Measurements from ENCODE around the gene PIGM. TPM values are rescaled to one million over a fixed set of nuclear protein-coding genes. Genes with fewer than 3 reads are reported as not detected.
"Not testable (repeated sequence)": the region's sequence is repeated elsewhere in the genome, so short reads cannot be mapped to it uniquely, and the experiment has no call there.

The PIGM gene
- total RNA-seq, 2 donors from 2014 or later = 5.5 to 6.3 TPM

DNA sequence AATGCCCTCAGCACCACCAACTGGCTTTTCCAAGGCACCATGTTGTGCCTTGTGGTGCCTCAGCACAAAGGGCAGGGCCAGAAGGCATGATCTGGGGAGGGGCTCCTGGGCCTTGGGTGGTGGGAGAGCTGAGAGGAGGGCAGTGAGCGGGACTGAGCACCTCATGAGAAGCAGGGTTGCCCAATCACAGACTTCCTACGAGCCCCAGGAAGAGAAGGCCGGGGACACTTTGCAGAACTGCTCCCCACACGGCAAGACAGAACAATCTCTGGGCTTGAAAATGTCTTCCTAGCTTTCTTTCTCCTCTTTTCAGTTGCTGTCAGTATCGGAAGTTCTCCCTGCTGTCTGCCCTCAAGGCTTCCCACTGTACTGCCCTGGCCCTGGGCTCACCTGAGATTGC lies 31.4 kb upstream of the PIGM start:
- DNase-seq (ENCODE audit: low spot score) = no peak
- intact Hi-C loops (cut with DNase I) = no loop called here

DNA sequence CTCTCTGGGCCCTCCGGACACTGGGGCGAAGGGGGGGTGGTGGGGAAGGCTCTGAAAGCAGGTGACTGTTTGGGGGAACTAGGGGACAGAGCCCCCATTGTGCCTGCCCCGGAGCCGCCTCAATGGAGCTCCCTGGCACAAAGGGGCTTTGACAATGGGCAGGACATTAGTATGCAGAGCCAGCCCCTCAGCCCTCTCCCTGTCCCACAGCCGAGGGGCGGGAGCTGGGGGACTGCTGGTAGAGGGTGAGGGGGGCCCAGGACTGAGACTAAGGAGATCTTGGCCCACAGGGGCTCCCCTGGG lies 30.4 kb upstream of the PIGM start:
- intact Hi-C loops (cut with DNase I) = no loop called here
- no peak for DNase-seq (ENCODE audit: low spot score)

- intact Hi-C loops (cut with DNase I) = no loop called here
- DNase-seq (ENCODE audit: low spot score) = no peak
Observed at GRCh38 chr1:160061369-160062229, 29.8 kb upstream of the PIGM start.

GRCh38 chr1:160058087-160058486 lies 26.3 kb upstream of the PIGM start:
- no peak for DNase-seq (ENCODE audit: low spot score)
- intact Hi-C loops (cut with DNase I) = no loop called here

- no peak for DNase-seq (ENCODE audit: low spot score)
- intact Hi-C loops (cut with DNase I) = no loop called here
Observed at GRCh38 chr1:160056648-160057169, 24.9 kb upstream of the PIGM start.

GRCh38 chr1:160053548-160054365 lies 22.0 kb upstream of the PIGM start:
- DNase-seq (ENCODE audit: low spot score) = no peak
- intact Hi-C loops (cut with DNase I) = no loop called here

GRCh38 chr1:160052936-160053335 lies 21.1 kb upstream of the PIGM start:
- intact Hi-C loops (cut with DNase I) = no loop called here
- DNase-seq (ENCODE audit: low spot score) = no peak

DNA sequence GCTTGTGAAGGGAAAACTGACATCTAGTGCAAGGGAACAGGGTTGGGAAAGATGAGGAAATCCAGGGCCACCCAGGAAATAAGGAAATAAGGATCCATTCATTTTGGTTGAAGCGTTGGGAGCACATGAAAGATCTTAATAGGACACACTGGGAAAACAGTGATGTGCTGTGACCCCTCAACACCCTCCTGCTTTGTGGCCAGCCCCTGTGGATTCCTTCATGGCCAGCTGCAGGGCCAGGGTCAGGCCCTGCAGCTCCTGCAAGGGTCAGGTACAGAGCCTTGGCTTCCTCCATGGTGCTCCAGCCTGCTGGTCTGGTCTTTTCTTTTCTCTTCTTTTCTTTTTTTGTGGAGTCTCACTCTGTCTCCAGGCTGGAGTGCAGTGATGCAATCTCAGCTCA lies 18.8 kb upstream of the PIGM start:
- intact Hi-C loops (cut with DNase I) = no loop called here
- DNase-seq (ENCODE audit: low spot score) = no peak

DNA sequence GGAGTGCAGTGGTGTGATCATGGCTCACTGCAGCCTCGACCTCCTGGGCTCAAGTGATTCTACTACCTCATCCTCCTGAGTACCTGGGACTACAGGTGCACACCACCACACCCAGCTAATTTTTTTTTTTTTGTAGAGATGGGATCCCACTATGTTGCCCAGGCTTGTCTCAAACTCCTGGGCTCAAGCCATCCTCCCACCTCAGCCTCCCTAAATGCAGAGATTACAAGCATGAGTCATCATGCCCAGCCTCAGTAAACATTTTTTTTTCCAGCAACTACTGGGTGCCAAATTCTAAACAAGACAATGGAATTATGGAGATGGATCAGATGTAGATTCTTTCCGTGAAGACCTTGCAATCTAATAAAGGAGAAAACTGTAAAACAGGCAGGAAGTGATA lies 18.4 kb upstream of the PIGM start:
- DNase-seq (ENCODE audit: low spot score); intact Hi-C loops (cut with DNase I): not testable (repeated sequence)

DNA sequence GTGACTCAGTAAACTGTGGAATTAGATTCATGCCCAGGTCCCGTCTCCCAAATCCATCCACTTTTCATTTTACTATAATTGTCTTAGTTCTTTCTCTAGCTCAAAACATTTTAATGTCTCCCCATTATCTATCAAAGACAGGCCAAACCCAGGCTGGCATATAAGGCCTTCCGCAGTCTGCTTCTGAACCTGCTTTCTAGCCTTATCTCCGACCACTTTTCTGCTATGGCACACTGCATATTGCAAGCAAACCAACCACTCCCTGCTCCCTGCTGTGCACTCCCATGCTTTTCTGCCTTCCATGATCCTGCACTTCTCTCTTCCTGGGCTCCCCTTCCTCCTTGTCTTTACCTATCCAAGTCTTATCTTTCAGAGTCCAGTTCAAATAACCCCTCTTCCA lies 17.3 kb upstream of the PIGM start:
- no peak for DNase-seq (ENCODE audit: low spot score)

GRCh38 chr1:160048335-160048734 lies 16.5 kb upstream of the PIGM start:
- no peak for DNase-seq (ENCODE audit: low spot score)
- intact Hi-C loops (cut with DNase I) = no loop called here

More for the DNA sequence above, 17.3 kb upstream of the PIGM start:
- intact Hi-C loops (cut with DNase I) = no loop called here

DNA sequence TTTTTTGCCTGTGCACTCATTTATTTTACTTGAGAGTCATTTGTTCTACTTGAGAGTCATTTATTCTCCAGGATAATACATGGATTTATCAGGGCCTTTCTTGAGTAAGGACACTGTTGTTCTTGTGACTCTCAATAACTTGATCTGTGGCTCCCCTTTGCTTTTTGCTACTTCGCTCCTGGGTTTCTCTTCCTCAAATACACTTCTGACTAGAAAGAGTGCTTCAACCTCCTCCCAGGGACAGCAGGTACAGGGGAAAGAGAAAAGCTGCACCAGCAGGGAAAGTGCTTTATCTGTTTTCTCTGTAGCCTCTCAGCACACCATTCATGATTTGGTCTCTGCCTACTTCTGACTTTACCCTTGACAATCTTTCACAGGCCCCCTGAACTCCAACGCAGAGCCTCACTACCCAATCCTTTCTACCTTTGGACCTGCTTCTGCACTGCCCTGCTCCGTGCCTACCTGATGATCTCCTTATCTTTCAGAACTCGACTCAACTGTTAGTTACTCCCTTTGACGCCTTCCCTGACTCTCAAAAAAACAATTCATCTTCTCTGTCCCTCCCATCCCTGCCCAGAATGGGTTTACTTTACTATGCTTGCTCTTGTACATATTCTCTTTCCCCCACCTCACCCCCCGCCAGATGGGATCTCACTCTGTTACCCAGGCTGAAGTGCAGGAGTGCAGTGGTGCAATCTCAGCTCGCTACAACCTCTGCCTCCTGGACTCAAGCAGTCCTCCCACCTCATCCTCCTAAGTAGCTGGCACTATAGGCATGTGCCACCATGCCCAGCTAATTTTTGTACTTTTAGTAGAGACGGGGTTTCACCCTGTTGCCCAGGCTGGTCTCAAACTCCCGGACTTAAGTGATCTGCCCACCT lies 15.6 kb upstream of the PIGM start:
- DNase-seq (ENCODE audit: low spot score) = no peak
- intact Hi-C loops (cut with DNase I) = no loop called here

DNA sequence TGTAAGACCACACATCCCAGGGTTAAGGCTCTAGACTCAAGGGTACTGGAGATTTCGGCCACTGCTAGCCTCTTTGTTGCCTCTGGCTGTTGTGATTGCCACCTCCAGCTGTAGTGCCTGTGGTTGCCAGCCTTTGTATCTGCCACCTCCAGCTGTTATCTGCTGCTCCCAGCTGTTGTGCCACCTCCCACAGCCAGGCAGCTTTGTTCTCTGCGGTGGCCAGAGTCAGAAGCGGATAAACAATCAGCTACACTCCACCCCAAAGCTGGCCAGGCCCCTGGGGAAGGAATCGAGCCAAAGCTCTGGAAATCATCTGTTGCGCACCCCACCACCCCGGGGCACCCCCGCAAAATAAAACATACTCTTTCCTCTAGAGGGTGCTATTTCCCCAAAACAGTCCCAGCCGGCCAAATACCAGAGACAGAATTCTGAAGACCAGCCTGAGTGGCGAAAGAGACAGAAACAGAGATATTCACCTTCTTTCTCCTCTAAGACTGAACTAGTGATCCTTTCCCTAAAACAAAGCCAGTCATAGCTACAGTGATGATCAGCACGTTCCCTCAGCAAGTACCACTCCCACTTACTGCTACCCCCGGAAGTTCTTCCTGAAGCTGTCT lies 14.8 kb upstream of the PIGM start:
- intact Hi-C loops (cut with DNase I) = no loop called here

DNA sequence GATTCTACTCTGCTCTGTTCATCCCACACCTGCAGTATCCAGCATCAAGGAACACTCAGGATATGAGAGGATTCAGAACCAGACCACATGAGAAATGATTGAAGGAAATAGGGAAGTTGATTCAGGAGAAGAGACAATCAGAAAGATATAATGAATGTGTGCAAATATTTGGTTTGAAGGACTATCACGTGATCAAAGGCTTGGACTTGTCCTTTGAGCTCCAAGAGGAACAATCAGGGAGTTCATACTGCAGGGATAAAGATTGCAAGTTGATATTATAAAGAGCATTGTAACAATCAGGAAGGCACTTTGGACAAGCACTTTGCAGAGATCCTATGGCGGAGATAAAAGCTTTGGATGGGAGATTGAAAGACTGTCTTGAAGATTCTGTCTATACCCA lies 13.9 kb upstream of the PIGM start:
- DNase-seq (ENCODE audit: low spot score) = no peak
- intact Hi-C loops (cut with DNase I) = no loop called here

More for the DNA sequence above, 14.8 kb upstream of the PIGM start:
- DNase-seq (ENCODE audit: low spot score) = no peak

DNA sequence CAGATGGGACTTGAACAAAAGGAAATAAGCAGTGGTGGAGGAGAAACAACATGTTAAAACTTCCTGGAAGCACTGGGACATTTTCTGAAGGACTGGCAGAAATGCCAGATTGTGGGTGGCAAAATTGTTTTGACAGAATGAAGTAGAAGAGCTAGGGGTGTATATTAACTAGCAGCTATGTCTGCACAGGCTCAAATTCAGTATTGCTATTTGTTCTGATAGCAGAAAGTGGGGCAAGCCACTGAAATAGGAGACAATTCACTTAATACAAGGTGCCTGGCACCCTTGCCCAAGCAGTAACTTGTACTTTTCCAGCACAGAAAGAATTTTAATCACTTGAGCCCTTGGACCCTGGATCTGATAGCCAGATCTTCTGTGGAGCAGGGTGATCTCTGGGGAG lies 11.8 kb upstream of the PIGM start:
- DNase-seq (ENCODE audit: low spot score) = no peak
- intact Hi-C loops (cut with DNase I) = no loop called here

DNA sequence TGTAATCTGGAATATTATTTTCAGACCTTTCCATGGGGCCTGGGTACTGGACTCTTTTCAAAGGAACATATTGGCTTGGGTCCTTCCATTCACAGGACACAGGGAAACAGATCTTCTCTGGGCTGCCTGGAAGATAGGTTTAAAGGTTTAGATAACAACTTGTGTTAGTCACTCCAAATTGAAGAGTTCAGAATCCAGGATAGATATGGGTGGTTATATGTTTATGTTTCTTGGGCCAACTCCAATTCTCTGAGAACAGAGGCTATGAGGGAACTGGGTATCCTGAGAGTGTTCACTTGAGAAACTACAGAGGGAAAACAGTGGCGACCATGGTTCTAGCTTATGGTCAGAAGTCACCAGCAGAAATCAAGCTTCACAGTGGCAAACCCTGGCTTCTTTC lies 8.7 kb upstream of the PIGM start:
- DNase-seq (ENCODE audit: low spot score) = no peak
- intact Hi-C loops (cut with DNase I) = no loop called here

- intact Hi-C loops (cut with DNase I) = no loop called here
Observed at GRCh38 chr1:160032165-160032820, 503 bp upstream of the PIGM start.

DNA sequence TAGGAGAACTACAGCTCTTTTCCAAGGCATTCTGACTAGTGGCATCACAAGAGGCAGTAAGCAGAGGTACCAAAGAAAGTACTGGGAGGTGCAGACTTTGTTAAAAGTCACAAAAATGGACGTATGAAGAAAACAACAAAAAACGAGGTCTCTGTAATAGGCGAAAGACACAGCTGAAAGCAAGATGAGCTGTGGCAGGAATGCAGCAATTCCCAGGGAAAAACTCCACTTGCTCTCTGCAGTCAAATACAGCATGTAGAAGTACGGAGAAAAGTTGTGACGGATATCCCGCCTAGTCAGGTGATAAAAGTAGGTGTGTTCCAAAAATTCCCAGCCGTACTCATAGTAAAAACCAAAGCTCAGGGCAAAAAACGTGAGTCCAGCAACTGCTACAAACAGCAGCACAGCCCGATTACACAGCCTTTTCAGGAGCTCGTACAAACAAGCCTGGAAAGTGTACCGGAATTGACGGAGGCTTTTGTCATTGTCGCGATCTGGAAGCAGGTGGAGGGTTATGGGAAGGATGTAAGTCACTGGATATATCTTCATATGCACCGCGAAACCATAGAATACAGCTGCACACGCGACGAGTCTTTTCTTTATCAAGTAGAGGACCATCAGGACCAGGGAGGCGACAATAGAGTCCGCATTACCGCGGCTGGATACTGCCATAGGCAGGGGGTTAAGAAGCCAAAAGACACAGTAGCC lies 979 bp downstream of the PIGM start:
- no peak for DNase-seq (ENCODE audit: low spot score)
- intact Hi-C loops (cut with DNase I) = no loop called here

More at GRCh38 chr1:160032165-160032820, 503 bp upstream of the PIGM start:
- DNase-seq (ENCODE audit: low spot score) = no peak
